HG03064 (cell line): ENCODE results near the gene EIF2D.

Experiments
- ATAC-seq: cut with Tn5 transposase; IDR thresholded peaks from one replicate; pipeline ENCODE4 v1.9.1; 2021; ENCODE audit warnings: low read depth; ENCODE audit not compliant: unreplicated experiment

EIF2D gene

GRCh38 chr1:206554701-206555472 lies 57.4 kb downstream of the EIF2D start:
- ATAC-seq: no peak

GRCh38 chr1:206554211-206554610 lies 58.1 kb downstream of the EIF2D start:
- no peak for ATAC-seq

DNA sequence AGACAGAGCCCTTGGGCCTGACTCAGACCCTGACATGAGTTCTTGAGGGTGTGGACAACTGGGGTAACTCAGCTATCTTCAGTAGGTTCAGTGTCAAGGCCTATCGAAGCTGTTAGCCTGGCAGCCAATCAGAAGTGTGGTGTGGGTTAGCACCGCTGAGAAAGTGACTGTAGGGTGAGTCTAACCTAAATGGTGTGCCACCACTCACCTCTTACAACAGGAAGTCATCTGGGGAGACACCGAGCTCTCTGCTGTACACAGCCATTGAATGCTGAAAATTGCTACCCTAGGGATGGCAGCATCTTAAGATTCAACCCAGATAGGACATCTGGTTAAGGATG lies 60.3 kb downstream of the EIF2D start:
- ATAC-seq: no peak

- ATAC-seq: no peak
Observed at GRCh38 chr1:206551296-206551985, 60.8 kb downstream of the EIF2D start.

GRCh38 chr1:206550446-206550845 lies 61.8 kb downstream of the EIF2D start:
- ATAC-seq: no peak

DNA sequence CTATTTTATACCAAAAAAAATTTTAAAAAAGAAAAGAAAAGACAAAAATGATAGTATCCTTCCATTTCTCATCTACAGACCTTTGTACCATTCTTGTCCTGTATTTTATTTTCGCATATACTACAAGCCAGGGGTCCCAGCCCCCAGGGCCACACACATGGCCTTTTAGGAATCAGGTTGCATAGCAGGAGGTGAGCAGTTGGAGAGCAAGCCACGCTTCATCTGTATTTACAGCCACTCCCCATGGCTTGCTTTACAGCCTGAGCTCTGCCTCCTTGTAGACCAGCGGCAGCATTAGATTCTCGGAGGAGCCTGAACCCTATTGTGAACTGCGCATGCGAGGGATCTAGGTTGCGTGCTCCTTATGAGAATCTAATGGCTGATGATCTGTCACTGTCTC lies 65.2 kb downstream of the EIF2D start:
- ATAC-seq: no peak

GRCh38 chr1:206545351-206545750 lies 66.9 kb downstream of the EIF2D start:
- no peak for ATAC-seq

DNA sequence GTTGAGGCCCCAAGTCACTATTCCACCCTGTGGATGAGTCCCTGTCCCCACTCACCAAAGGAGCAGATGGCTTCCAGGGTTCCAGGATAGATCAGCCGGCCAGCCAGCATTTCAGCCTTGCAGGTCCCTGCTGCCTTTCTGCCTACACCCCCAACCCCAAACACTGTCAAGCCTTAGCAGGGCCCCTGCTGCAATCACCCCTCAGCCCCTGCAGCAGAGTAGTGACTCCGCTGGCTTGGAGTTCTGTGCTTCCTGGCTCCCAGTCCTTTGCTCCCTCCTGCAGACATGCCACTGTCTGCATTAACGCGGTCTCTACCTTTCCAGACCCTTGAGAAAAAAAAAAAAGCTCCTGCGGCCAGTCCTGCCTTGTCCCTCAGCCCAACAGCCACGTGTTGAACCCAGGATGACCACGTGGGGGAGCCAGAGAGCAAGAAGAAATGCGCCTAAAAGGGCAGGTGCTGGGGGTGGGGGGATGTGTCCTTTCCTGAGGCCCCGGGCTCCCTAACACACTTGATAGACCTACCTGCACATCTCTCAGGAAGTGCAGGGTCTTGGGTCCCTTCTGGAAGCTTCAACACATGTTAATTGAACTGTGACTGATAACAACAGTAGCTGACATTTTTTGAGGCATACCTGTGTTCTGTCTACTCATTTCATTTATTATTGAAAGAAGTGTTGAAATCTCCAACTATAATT lies 67.6 kb downstream of the EIF2D start:
- ATAC-seq: no peak
